GM12873 (cell line): ENCODE results near the gene MKNK2.

Source experiments
- CTCF ChIP-seq: IDR thresholded peaks from 2 replicates; pipeline ENCODE4 v1.5.1; 2012; ENCODE audit warnings: low read depth, mild to moderate bottlenecking, moderate library complexity, low read length, control low read depth; ENCODE audit not compliant: insufficient read depth; ENCODE audit errors: missing control alignments

Gene MKNK2

GRCh38 chr19:2010135-2010668 is 40.8 kb downstream of the MKNK2 start:
- TF ChIP-seq CTCF = no peak

- no peak for TF ChIP-seq CTCF
These were observed 47.2 kb downstream of the MKNK2 start for GRCh38 chr19:2003874-2004273.

- TF ChIP-seq CTCF = no peak
These were observed 51.1 kb downstream of the MKNK2 start for GRCh38 chr19:1999856-2000515.

- no peak for TF ChIP-seq CTCF
These were observed 52.0 kb downstream of the MKNK2 start for GRCh38 chr19:1998712-1999708.

- no peak for TF ChIP-seq CTCF
These were observed 53.5 kb downstream of the MKNK2 start for GRCh38 chr19:1997353-1998233.

GRCh38 chr19:1992759-1993260 is 58.2 kb downstream of the MKNK2 start:
- TF ChIP-seq CTCF = no peak
